Liver (tissue), 9 donors: ENCODE measurements around the gene LY86. TPM values are rescaled to one million over a fixed set of nuclear protein-coding genes. Genes with fewer than 3 reads are reported as not detected.

Source experiments
- DNase-seq: peaks from one replicate; pipeline ENCODE4 v3.0.0-alpha.2; 2017; ENCODE audit warnings: low spot score
- H3K27ac ChIP-seq, 2 donors: one replicate each; pipeline ENCODE4 v1.7.0; 2013; ENCODE audit warnings: inconsistent platforms in 2 of 2, low read length in 2 of 2, control low read depth in 1 of 2, low read depth in 1 of 2, mild to moderate bottlenecking in 1 of 2
- H3K27me3 ChIP-seq, 4 donors: one replicate each; pipeline versions ENCODE4 v1.6.1 to v1.7.0; 2013; ENCODE audit warnings: low read length in 3 of 4, inconsistent platforms in 1 of 4, mild to moderate bottlenecking in 1 of 4, moderate library complexity in 1 of 4; ENCODE audit not compliant: control insufficient read depth in 4 of 4, insufficient read depth in 4 of 4
- H3K36me3 ChIP-seq, 4 donors: one replicate each; pipeline versions ENCODE4 v1.6.1 to v1.7.0; 2013; ENCODE audit warnings: low read length in 3 of 4, mild to moderate bottlenecking in 3 of 4, low read depth in 1 of 4, moderate library complexity in 1 of 4; ENCODE audit not compliant: control insufficient read depth in 4 of 4, insufficient read depth in 3 of 4
- H3K4me1 ChIP-seq, 4 donors: one replicate each; pipeline versions ENCODE4 v1.6.1 to v1.7.0; 2013; ENCODE audit warnings: low read length in 3 of 4, mild to moderate bottlenecking in 3 of 4, moderate library complexity in 1 of 4; ENCODE audit not compliant: control insufficient read depth in 4 of 4, insufficient read depth in 4 of 4
- H3K4me3 ChIP-seq, 3 donors: one replicate each; pipeline versions ENCODE4 v1.6.1 to v1.7.0; 2013; ENCODE audit warnings: low read length in 3 of 3, control low read depth in 1 of 3, low read depth in 1 of 3, mild to moderate bottlenecking in 1 of 3
- H3K9ac ChIP-seq, 2 donors: one replicate each; pipeline ENCODE4 v1.7.0; 2013; ENCODE audit warnings: low read length in 2 of 2, mild to moderate bottlenecking in 2 of 2, moderate library complexity in 2 of 2, control low read depth in 1 of 2, low read depth in 1 of 2
- H3K9me3 ChIP-seq, 4 donors: one replicate each; pipeline versions ENCODE4 v1.6.1 to v1.7.0; 2013; ENCODE audit warnings: low read length in 3 of 4; ENCODE audit not compliant: control insufficient read depth in 4 of 4
- EGR1 ChIP-seq, 2 donors: IDR thresholded peaks; 2 replicates each; pipeline ENCODE4 v1.6.1; 2016 to 2018; ENCODE audit warnings: antibody characterized with exemption in 2 of 2, low read depth in 2 of 2
- FOXA1 ChIP-seq: IDR thresholded peaks from 2 replicates; pipeline ENCODE4 v1.6.1; 2016; ENCODE audit warnings: antibody characterized with exemption
- FOXA2 ChIP-seq: IDR thresholded peaks from 2 replicates; pipeline ENCODE4 v1.6.1; 2016; ENCODE audit warnings: antibody characterized with exemption
- GABPA ChIP-seq, 2 donors: IDR thresholded peaks in 1 of 2; conservative IDR thresholded peaks in 1 of 2; 2 replicates each; pipeline ENCODE4 v1.6.1; 2016; ENCODE audit warnings: antibody characterized with exemption in 2 of 2, mild to moderate bottlenecking in 1 of 2, moderate library complexity in 1 of 2
- HNF4A ChIP-seq, 2 donors: conservative IDR thresholded peaks; 2 replicates each; pipeline ENCODE4 v1.6.1; 2016; ENCODE audit warnings: antibody characterized with exemption in 2 of 2, mild to moderate bottlenecking in 2 of 2
- HNF4G ChIP-seq: IDR thresholded peaks from 2 replicates; pipeline ENCODE4 v1.6.1; 2016; ENCODE audit warnings: antibody characterized with exemption
- JUND ChIP-seq, 2 donors: IDR thresholded peaks; 2 replicates each; pipeline ENCODE4 v1.6.1; 2016; ENCODE audit warnings: antibody characterized with exemption in 2 of 2
- NR2F2 ChIP-seq: IDR thresholded peaks from 2 replicates; pipeline ENCODE4 v1.6.1; 2016; ENCODE audit warnings: antibody characterized with exemption
- RAD21 ChIP-seq, 2 donors: IDR thresholded peaks; 2 replicates each; pipeline ENCODE4 v1.6.1; 2016; ENCODE audit warnings: antibody characterized with exemption in 2 of 2, mild to moderate bottlenecking in 2 of 2
- RXRA ChIP-seq, 2 donors: IDR thresholded peaks; 2 replicates each; pipeline ENCODE4 v1.6.1; 2017 to 2018; ENCODE audit warnings: antibody characterized with exemption in 2 of 2, mild to moderate bottlenecking in 1 of 2
- SP1 ChIP-seq: IDR thresholded peaks from 2 replicates; pipeline ENCODE4 v1.6.1; 2018; ENCODE audit warnings: antibody characterized with exemption, mild to moderate bottlenecking
- TAF1 ChIP-seq: conservative IDR thresholded peaks from 2 replicates; pipeline ENCODE4 v1.6.1; 2016; ENCODE audit warnings: antibody characterized with exemption, mild to moderate bottlenecking
- YY1 ChIP-seq: IDR thresholded peaks from 2 replicates; pipeline ENCODE4 v1.6.1; 2016; ENCODE audit warnings: antibody characterized with exemption, mild to moderate bottlenecking
- WGBS: extraction: QIAGEN DNeasy Blood & Tissue Kit; methylation state at CpG from one replicate; pipeline ENCODE4 v1.1.7; 2013; 5-methylcytosine and 5-hydroxymethylcytosine counted together
- polyA plus RNA-seq, 2 donors: library from polyadenylated mRNA; stranded (reverse) in 1 of 2; unstranded in 1 of 2; fragments of 200-250 nt in 1 of 2; fragments of >200 nt in 1 of 2; fragmentation: Nextera tagmentation in 1 of 2; extraction: Ambion mirVana in 1 of 2; gene quantifications; one replicate each; pipeline versions ENCODE4 v1.2.1 to v1.2.3, GENCODE V29; 2013 to 2015
- total RNA-seq, 2 donors: library from RNA; depleted of rRNA; stranded (reverse); fragments of >200 nt; gene quantifications; one replicate each; pipeline ENCODE4 v1.2.3, GENCODE V29; 2014
- TF ChIP-seq, protein P1 (sequence below): IDR thresholded peaks from 2 replicates; pipeline ENCODE4 v1.6.1; 2016; ENCODE audit warnings: antibody characterized with exemption
- TF ChIP-seq, protein P2 (sequence below): IDR thresholded peaks from 2 replicates; pipeline ENCODE4 v1.6.1; 2016; ENCODE audit warnings: antibody characterized with exemption, mild to moderate bottlenecking
- TF ChIP-seq, protein P3 (sequence below): fragments of 150-350 bp; IDR thresholded peaks from 2 replicates; pipeline ENCODE4 v1.5.1; 2017; ENCODE audit warnings: improper control_type of control experiment, low read depth, low read length; ENCODE audit not compliant: missing input control
- TF ChIP-seq, protein P4 (sequence below): IDR thresholded peaks from 2 replicates; pipeline ENCODE4 v1.6.1; 2016; ENCODE audit warnings: antibody characterized with exemption
- TF ChIP-seq, protein P5 (sequence below): IDR thresholded peaks from 2 replicates; pipeline ENCODE4 v1.6.1; 2016; ENCODE audit warnings: antibody characterized with exemption
- donor health status: healthy.
- donor health status: healthy.
- donor health status: healthy.
- donor health status: healthy.
- donor health status: healthy.

The LY86 gene
- total RNA-seq (1 to 10 TPM; 1.4 to 7.8 TPM), polyA plus RNA-seq (1 to 10 TPM; 2.3 to 5.0 TPM)

DNA sequence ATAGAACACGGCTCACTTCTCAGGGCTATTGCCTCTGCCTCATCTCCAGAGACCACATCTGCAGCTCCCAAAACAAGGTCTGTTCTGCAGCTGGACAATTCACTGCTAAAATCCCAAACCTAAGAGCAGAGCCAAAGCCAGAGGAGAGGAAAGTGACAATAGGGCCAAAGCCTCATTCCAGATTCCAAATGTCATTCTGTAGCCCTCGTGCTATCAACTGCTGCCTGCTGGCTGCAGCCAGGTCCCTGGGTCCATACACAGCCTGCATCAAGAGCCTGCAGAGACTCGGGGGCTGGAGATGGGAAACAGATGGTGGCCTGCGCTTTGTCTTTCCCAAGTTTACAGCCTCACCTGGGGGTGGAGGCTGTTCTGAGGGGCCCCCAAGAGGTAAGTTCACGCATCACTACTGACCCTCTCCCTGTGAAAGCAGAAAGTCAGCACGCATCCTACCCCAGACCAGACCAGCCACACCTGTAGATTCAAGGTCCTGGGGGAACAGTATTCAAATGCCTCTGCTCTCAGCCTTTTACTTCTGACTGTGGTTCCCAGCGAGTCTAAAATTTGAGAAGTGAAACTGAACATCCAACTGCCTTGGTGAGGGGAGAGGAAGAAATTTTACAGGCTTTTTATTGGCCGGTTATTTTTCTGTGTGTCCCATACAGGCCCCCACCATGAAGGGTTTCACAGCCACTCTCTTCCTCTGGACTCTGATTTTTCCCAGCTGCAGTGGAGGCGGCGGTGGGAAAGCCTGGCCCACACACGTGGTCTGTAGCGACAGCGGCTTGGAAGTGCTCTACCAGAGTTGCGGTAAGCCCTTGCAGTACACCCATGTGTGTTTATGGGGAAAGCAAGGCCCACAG lies at the start of gene LY86:
Gene LY86 (plus strand): TSS at position 657 of the 860 bp plus-strand sequence. CDS start 15 bp downstream, at position 672.
- no peak within 1 kb of the TSS for H3K4me3 ChIP-seq
- H3K27ac ChIP-seq: peak within 1 kb of the TSS in 1 of 2 donors; percentile 37

More for the DNA sequence above, at the start of gene LY86:
- Histone ChIP-seq H3K36me3 (no peaks in the 10 kb centered on the region), H3K9me3 (no peaks in the 10 kb centered on the region), H3K27me3 (no peaks in the 10 kb centered on the region), H3K9ac (no peak within 1 kb of the TSS), H3K4me1 (peaks cover 0 to 4% (median 0%) of the 10 kb centered on the region in 4 donors)
- DNase-seq: no peak
- TF ChIP-seq, protein P1, sequence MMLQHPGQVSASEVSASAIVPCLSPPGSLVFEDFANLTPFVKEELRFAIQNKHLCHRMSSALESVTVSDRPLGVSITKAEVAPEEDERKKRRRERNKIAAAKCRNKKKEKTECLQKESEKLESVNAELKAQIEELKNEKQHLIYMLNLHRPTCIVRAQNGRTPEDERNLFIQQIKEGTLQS: no peak
- TF ChIP-seq RXRA (IDR thresholded peaks at IDR 0.05): no peak
- TF ChIP-seq YY1: no peak
- TF ChIP-seq FOXA1: no peak
- TF ChIP-seq, protein P2, sequence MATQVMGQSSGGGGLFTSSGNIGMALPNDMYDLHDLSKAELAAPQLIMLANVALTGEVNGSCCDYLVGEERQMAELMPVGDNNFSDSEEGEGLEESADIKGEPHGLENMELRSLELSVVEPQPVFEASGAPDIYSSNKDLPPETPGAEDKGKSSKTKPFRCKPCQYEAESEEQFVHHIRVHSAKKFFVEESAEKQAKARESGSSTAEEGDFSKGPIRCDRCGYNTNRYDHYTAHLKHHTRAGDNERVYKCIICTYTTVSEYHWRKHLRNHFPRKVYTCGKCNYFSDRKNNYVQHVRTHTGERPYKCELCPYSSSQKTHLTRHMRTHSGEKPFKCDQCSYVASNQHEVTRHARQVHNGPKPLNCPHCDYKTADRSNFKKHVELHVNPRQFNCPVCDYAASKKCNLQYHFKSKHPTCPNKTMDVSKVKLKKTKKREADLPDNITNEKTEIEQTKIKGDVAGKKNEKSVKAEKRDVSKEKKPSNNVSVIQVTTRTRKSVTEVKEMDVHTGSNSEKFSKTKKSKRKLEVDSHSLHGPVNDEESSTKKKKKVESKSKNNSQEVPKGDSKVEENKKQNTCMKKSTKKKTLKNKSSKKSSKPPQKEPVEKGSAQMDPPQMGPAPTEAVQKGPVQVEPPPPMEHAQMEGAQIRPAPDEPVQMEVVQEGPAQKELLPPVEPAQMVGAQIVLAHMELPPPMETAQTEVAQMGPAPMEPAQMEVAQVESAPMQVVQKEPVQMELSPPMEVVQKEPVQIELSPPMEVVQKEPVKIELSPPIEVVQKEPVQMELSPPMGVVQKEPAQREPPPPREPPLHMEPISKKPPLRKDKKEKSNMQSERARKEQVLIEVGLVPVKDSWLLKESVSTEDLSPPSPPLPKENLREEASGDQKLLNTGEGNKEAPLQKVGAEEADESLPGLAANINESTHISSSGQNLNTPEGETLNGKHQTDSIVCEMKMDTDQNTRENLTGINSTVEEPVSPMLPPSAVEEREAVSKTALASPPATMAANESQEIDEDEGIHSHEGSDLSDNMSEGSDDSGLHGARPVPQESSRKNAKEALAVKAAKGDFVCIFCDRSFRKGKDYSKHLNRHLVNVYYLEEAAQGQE: no peak
- no peak for TF ChIP-seq TAF1
- no peak for TF ChIP-seq HNF4A (conservative IDR thresholded peaks at IDR 0.05)
- no peak for TF ChIP-seq EGR1 (IDR thresholded peaks at IDR 0.05; ENCODE audit: low read depth in 2 of 2)
- no peak for TF ChIP-seq HNF4G
- TF ChIP-seq, protein P3, sequence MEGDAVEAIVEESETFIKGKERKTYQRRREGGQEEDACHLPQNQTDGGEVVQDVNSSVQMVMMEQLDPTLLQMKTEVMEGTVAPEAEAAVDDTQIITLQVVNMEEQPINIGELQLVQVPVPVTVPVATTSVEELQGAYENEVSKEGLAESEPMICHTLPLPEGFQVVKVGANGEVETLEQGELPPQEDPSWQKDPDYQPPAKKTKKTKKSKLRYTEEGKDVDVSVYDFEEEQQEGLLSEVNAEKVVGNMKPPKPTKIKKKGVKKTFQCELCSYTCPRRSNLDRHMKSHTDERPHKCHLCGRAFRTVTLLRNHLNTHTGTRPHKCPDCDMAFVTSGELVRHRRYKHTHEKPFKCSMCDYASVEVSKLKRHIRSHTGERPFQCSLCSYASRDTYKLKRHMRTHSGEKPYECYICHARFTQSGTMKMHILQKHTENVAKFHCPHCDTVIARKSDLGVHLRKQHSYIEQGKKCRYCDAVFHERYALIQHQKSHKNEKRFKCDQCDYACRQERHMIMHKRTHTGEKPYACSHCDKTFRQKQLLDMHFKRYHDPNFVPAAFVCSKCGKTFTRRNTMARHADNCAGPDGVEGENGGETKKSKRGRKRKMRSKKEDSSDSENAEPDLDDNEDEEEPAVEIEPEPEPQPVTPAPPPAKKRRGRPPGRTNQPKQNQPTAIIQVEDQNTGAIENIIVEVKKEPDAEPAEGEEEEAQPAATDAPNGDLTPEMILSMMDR: no peak
- no peak for TF ChIP-seq JUND (IDR thresholded peaks at IDR 0.05)
- TF ChIP-seq GABPA (IDR thresholded peaks at IDR 0.05 in 1 of 2, conservative IDR thresholded peaks at IDR 0.05 in 1 of 2): no peak
- TF ChIP-seq SP1: no peak
- TF ChIP-seq FOXA2: no peak
- TF ChIP-seq RAD21 (IDR thresholded peaks at IDR 0.05): no peak
- no peak for TF ChIP-seq NR2F2
- TF ChIP-seq, protein P4, sequence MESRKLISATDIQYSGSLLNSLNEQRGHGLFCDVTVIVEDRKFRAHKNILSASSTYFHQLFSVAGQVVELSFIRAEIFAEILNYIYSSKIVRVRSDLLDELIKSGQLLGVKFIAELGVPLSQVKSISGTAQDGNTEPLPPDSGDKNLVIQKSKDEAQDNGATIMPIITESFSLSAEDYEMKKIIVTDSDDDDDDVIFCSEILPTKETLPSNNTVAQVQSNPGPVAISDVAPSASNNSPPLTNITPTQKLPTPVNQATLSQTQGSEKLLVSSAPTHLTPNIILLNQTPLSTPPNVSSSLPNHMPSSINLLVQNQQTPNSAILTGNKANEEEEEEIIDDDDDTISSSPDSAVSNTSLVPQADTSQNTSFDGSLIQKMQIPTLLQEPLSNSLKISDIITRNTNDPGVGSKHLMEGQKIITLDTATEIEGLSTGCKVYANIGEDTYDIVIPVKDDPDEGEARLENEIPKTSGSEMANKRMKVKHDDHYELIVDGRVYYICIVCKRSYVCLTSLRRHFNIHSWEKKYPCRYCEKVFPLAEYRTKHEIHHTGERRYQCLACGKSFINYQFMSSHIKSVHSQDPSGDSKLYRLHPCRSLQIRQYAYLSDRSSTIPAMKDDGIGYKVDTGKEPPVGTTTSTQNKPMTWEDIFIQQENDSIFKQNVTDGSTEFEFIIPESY: no peak
- TF ChIP-seq, protein P5, sequence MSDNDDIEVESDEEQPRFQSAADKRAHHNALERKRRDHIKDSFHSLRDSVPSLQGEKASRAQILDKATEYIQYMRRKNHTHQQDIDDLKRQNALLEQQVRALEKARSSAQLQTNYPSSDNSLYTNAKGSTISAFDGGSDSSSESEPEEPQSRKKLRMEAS: no peak
- WGBS: 76% methylated on average over 14 of the region's 14 CpGs
